GM23338 (cell line): ENCODE results near the gene COL4A5. TPM values are rescaled to one million over a fixed set of nuclear protein-coding genes. Genes with fewer than 3 reads are reported as not detected.

ENCODE experiments used
- ATAC-seq: fragments of 200-7000 bp; cut with Tn5 transposase; 3 replicates; pipeline ENCODE4 v1.9.1; 2020
- DNase-seq: peaks from one replicate; pipeline ENCODE4 v3.0.0-alpha.2; 2015; ENCODE audit warnings: low spot score
- H2AFZ ChIP-seq: fragments of 200-600 bp; sonication (generic); 2 replicates; pipeline ENCODE4 v1.8.0; 2016; ENCODE audit warnings: antibody characterized with exemption, mild to moderate bottlenecking, moderate library complexity
- H3F3A ChIP-seq: fragments of 200-600 bp; sonication (generic); replicated peaks from 2 replicates; pipeline ENCODE4 v1.8.0; 2017; ENCODE audit warnings: antibody characterized with exemption, mixed run types, low read depth
- H3K27ac ChIP-seq: fragments of 200-600 bp; sonication (generic); 2 replicates; pipeline ENCODE4 v1.6.1; 2016; ENCODE audit warnings: low read depth
- H3K27me3 ChIP-seq: fragments of 200-600 bp; sonication (generic); 2 replicates; pipeline ENCODE4 v1.8.0; 2016; ENCODE audit warnings: mild to moderate bottlenecking, mixed run types, moderate library complexity; ENCODE audit not compliant: insufficient read depth
- H3K36me3 ChIP-seq: fragments of 200-600 bp; sonication (generic); 2 replicates; pipeline ENCODE4 v1.8.0; 2016; ENCODE audit warnings: mild to moderate bottlenecking; ENCODE audit not compliant: insufficient read depth
- H3K4me1 ChIP-seq: fragments of 200-600 bp; sonication (generic); 2 replicates; pipeline ENCODE4 v1.8.0; 2016; ENCODE audit warnings: mild to moderate bottlenecking, moderate library complexity; ENCODE audit not compliant: insufficient read depth
- H3K4me2 ChIP-seq: fragments of 200-600 bp; sonication (generic); 2 replicates; pipeline ENCODE4 v1.7.1; 2017; ENCODE audit warnings: mixed run types
- H3K4me3 ChIP-seq: fragments of 200-600 bp; sonication (generic); 2 replicates; pipeline ENCODE4 v1.6.1; 2016; ENCODE audit warnings: mixed run types
- H3K79me2 ChIP-seq: fragments of 200-600 bp; sonication (generic); replicated peaks from 2 replicates; pipeline ENCODE4 v1.8.0; 2017; ENCODE audit warnings: mild to moderate bottlenecking; ENCODE audit not compliant: insufficient read depth
- H3K9me2 ChIP-seq: fragments of 200-600 bp; sonication (generic); 2 replicates; pipeline ENCODE4 v1.8.0; 2017; ENCODE audit not compliant: insufficient read depth
- H4K20me1 ChIP-seq: fragments of 200-600 bp; sonication (generic); replicated peaks from 2 replicates; pipeline ENCODE4 v1.8.0; 2017; ENCODE audit warnings: mild to moderate bottlenecking; ENCODE audit not compliant: insufficient read depth
- H3K27ac Mint-ChIP-seq: 2 replicates; pipeline ENCODE4 v1.8.0; 2020; ENCODE audit warnings: inconsistent platforms, mild to moderate bottlenecking, moderate library complexity, mixed read lengths
- H3K27me3 Mint-ChIP-seq: 3 replicates; pipeline ENCODE4 v1.8.0; 2022; ENCODE audit warnings: low read depth, mild to moderate bottlenecking, moderate library complexity, mixed read lengths, inconsistent platforms; ENCODE audit not compliant: insufficient read depth, poor library complexity
- H3K36me3 Mint-ChIP-seq: 3 replicates; pipeline ENCODE4 v1.8.0; 2021; ENCODE audit warnings: low read depth, mild to moderate bottlenecking, inconsistent platforms, moderate library complexity, mixed read lengths
- H3K4me1 Mint-ChIP-seq: 3 replicates; pipeline ENCODE4 v1.8.0; 2020; ENCODE audit warnings: mild to moderate bottlenecking, inconsistent platforms, mixed read lengths
- H3K4me3 Mint-ChIP-seq: 3 replicates; pipeline ENCODE4 v1.8.0; 2021; ENCODE audit warnings: moderate library complexity, mild to moderate bottlenecking, inconsistent platforms, mixed read lengths
- H3K9me3 Mint-ChIP-seq: 3 replicates; pipeline ENCODE4 v1.8.0; 2020; ENCODE audit warnings: moderate library complexity, mild to moderate bottlenecking, inconsistent platforms, mixed read lengths
- EZH2 ChIP-seq: fragments of 200-600 bp; sonication (generic); IDR thresholded peaks from one replicate; pipeline ENCODE4 v1.8.0; 2017; ENCODE audit warnings: antibody characterized with exemption, mild to moderate bottlenecking, low read depth; ENCODE audit not compliant: unreplicated experiment
- EZH2phosphoT487 ChIP-seq: fragments of 200-600 bp; sonication (generic); IDR thresholded peaks from one replicate; pipeline ENCODE4 v1.8.1; 2018; ENCODE audit warnings: antibody characterized with exemption; ENCODE audit not compliant: unreplicated experiment
- NANOG ChIP-seq: IDR thresholded peaks from 2 replicates; pipeline ENCODE4 v1.6.1; 2016; ENCODE audit warnings: antibody characterized with exemption, borderline replicate concordance
- POLR2AphosphoS5 ChIP-seq: IDR thresholded peaks from 2 replicates; pipeline ENCODE4 v1.6.1; 2016; ENCODE audit warnings: antibody characterized with exemption, low read depth
- STAT1 ChIP-seq: IDR thresholded peaks from one replicate; pipeline ENCODE4 v1.6.1; 2016; ENCODE audit warnings: antibody characterized with exemption; ENCODE audit not compliant: unreplicated experiment
- ZNF114 ChIP-seq: fragments of 250-450 bp; sonication (Bioruptor Pico); IDR thresholded peaks from 2 replicates; pipeline ENCODE4 v1.5.0; 2020; ENCODE audit warnings: mild to moderate bottlenecking, moderate library complexity
- ZNF331 ChIP-seq: fragments of 250-450 bp; sonication (Bioruptor Pico); IDR thresholded peaks from 2 replicates; pipeline ENCODE4 v1.5.0; 2020; ENCODE audit warnings: low read depth, mild to moderate bottlenecking, moderate library complexity
- polyA plus RNA-seq: library from polyadenylated mRNA; unstranded; fragments of >200 nt; fragmentation: Nextera tagmentation; extraction: Ambion mirVana; gene quantifications from 2 replicates; pipeline ENCODE4 v1.2.1, GENCODE V29; 2016
- total RNA-seq: library from RNA; depleted of rRNA; stranded (reverse); fragments of >200 nt; shearing (Covaris generic); gene quantifications from 2 replicates; pipeline ENCODE4 v1.2.3, GENCODE V29; 2014
- TF ChIP-seq, protein P1 (sequence below), 2 experiments: fragments of 200-600 bp in 1 of 2; sonication (generic) in 1 of 2; conservative IDR thresholded peaks; 2 replicates each; pipeline versions ENCODE4 v1.5.1 to v1.6.1; 2016 to 2017; ENCODE audit warnings: antibody characterized with exemption in 2 of 2, low read depth in 2 of 2, mild to moderate bottlenecking in 2 of 2, moderate library complexity in 1 of 2
- TF ChIP-seq, protein P2 (sequence below): IDR thresholded peaks from one replicate; pipeline ENCODE4 v1.6.1; 2018; ENCODE audit warnings: antibody characterized with exemption; ENCODE audit not compliant: unreplicated experiment
- TF ChIP-seq, protein P3 (sequence below): fragments of 250-450 bp; sonication (Bioruptor Pico); IDR thresholded peaks from 2 replicates; pipeline ENCODE4 v1.5.0; 2020; ENCODE audit warnings: mild to moderate bottlenecking, moderate library complexity
- TF ChIP-seq, protein P4 (sequence below): IDR thresholded peaks from 2 replicates; pipeline ENCODE4 v1.6.1; 2016; ENCODE audit warnings: antibody characterized with exemption

The COL4A5 gene
- total and polyA plus RNA-seq, 2 experiments from 2014 or later, result 15.5 to 48.1 TPM

DNA sequence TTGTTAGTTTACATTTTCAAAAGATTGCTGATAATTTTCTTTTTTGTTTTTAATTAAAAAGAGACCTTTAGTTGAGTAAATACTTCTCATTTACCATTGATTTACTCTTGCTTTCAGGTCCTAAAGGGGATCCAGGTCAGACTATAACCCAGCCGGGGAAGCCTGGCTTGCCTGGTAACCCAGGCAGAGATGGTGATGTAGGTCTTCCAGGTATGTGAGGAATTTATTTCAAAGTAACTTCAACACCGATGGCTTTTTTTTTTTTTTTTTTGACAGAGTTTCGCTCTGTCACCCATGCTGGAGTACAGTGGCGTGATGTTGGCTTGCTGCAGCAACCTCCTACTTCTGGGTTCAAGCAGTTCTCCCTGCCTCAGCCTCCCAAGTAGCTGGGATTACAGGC lies 161.6 kb downstream of the COL4A5 start (continued):
- TF ChIP-seq, protein P1, sequence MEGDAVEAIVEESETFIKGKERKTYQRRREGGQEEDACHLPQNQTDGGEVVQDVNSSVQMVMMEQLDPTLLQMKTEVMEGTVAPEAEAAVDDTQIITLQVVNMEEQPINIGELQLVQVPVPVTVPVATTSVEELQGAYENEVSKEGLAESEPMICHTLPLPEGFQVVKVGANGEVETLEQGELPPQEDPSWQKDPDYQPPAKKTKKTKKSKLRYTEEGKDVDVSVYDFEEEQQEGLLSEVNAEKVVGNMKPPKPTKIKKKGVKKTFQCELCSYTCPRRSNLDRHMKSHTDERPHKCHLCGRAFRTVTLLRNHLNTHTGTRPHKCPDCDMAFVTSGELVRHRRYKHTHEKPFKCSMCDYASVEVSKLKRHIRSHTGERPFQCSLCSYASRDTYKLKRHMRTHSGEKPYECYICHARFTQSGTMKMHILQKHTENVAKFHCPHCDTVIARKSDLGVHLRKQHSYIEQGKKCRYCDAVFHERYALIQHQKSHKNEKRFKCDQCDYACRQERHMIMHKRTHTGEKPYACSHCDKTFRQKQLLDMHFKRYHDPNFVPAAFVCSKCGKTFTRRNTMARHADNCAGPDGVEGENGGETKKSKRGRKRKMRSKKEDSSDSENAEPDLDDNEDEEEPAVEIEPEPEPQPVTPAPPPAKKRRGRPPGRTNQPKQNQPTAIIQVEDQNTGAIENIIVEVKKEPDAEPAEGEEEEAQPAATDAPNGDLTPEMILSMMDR (conservative IDR thresholded peaks at IDR 0.05; ENCODE audit: low read depth in 2 of 2), result no peak
- no peak for TF ChIP-seq POLR2AphosphoS5
- no peak for TF ChIP-seq STAT1

DNA sequence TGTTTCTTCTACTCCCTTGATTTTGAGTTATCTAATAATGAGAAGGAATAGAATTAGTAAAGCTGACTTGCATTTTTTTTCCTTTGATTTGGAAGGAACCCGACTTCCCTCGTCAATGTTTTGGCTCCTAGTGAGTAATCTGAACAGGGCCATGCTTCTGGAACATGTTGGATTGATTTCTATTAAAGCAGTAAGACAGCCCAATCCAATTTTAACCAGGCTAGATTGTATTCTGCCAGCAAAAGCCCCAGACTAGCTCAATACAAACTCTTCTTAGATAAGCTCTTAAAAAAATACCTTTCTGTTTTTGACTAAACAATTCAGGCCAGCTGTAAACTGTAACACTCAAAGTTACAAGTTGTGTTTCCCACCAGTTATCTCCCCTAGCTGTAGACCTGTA lies 170.5 kb downstream of the COL4A5 start:
- Histone ChIP-seq H3K27me3 (no peaks in the 10 kb centered on the region), H4K20me1 (no peaks in the 10 kb centered on the region), H3K4me1 (no peaks in the 10 kb centered on the region), H3K36me3 (no peaks in the 10 kb centered on the region), H3K4me2 (no peak overlapping the region), H2AFZ (no peak overlapping the region), H3K27ac (no peak overlapping the region), H3K79me2 (no peaks in the 10 kb centered on the region), H3K9me2 (no peaks in the 10 kb centered on the region), H3F3A (no peaks in the 10 kb centered on the region), H3K4me3 (no peak overlapping the region)
- no peak for DNase-seq
- H3K4me3 Mint-ChIP-seq, result no peak overlapping the region
- H3K27ac Mint-ChIP-seq, result no peak overlapping the region
- no peaks in the 10 kb centered on the region for H3K4me1 Mint-ChIP-seq
- H3K9me3 Mint-ChIP-seq, result no peaks in the 10 kb centered on the region
- ATAC-seq, result no peak
- H3K27me3 Mint-ChIP-seq, result no peaks in the 10 kb centered on the region
- H3K36me3 Mint-ChIP-seq, result peaks cover under 1% of the 10 kb centered on the region; the same call in 2 of the 3 replicates
- TF ChIP-seq STAT1, result no peak
- TF ChIP-seq EZH2phosphoT487, result no peak
- TF ChIP-seq EZH2, result no peak
- TF ChIP-seq, protein P2, sequence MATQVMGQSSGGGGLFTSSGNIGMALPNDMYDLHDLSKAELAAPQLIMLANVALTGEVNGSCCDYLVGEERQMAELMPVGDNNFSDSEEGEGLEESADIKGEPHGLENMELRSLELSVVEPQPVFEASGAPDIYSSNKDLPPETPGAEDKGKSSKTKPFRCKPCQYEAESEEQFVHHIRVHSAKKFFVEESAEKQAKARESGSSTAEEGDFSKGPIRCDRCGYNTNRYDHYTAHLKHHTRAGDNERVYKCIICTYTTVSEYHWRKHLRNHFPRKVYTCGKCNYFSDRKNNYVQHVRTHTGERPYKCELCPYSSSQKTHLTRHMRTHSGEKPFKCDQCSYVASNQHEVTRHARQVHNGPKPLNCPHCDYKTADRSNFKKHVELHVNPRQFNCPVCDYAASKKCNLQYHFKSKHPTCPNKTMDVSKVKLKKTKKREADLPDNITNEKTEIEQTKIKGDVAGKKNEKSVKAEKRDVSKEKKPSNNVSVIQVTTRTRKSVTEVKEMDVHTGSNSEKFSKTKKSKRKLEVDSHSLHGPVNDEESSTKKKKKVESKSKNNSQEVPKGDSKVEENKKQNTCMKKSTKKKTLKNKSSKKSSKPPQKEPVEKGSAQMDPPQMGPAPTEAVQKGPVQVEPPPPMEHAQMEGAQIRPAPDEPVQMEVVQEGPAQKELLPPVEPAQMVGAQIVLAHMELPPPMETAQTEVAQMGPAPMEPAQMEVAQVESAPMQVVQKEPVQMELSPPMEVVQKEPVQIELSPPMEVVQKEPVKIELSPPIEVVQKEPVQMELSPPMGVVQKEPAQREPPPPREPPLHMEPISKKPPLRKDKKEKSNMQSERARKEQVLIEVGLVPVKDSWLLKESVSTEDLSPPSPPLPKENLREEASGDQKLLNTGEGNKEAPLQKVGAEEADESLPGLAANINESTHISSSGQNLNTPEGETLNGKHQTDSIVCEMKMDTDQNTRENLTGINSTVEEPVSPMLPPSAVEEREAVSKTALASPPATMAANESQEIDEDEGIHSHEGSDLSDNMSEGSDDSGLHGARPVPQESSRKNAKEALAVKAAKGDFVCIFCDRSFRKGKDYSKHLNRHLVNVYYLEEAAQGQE, result no peak
- no peak for TF ChIP-seq ZNF331 (CRISPR knock-in tag)
- TF ChIP-seq, protein P3, sequence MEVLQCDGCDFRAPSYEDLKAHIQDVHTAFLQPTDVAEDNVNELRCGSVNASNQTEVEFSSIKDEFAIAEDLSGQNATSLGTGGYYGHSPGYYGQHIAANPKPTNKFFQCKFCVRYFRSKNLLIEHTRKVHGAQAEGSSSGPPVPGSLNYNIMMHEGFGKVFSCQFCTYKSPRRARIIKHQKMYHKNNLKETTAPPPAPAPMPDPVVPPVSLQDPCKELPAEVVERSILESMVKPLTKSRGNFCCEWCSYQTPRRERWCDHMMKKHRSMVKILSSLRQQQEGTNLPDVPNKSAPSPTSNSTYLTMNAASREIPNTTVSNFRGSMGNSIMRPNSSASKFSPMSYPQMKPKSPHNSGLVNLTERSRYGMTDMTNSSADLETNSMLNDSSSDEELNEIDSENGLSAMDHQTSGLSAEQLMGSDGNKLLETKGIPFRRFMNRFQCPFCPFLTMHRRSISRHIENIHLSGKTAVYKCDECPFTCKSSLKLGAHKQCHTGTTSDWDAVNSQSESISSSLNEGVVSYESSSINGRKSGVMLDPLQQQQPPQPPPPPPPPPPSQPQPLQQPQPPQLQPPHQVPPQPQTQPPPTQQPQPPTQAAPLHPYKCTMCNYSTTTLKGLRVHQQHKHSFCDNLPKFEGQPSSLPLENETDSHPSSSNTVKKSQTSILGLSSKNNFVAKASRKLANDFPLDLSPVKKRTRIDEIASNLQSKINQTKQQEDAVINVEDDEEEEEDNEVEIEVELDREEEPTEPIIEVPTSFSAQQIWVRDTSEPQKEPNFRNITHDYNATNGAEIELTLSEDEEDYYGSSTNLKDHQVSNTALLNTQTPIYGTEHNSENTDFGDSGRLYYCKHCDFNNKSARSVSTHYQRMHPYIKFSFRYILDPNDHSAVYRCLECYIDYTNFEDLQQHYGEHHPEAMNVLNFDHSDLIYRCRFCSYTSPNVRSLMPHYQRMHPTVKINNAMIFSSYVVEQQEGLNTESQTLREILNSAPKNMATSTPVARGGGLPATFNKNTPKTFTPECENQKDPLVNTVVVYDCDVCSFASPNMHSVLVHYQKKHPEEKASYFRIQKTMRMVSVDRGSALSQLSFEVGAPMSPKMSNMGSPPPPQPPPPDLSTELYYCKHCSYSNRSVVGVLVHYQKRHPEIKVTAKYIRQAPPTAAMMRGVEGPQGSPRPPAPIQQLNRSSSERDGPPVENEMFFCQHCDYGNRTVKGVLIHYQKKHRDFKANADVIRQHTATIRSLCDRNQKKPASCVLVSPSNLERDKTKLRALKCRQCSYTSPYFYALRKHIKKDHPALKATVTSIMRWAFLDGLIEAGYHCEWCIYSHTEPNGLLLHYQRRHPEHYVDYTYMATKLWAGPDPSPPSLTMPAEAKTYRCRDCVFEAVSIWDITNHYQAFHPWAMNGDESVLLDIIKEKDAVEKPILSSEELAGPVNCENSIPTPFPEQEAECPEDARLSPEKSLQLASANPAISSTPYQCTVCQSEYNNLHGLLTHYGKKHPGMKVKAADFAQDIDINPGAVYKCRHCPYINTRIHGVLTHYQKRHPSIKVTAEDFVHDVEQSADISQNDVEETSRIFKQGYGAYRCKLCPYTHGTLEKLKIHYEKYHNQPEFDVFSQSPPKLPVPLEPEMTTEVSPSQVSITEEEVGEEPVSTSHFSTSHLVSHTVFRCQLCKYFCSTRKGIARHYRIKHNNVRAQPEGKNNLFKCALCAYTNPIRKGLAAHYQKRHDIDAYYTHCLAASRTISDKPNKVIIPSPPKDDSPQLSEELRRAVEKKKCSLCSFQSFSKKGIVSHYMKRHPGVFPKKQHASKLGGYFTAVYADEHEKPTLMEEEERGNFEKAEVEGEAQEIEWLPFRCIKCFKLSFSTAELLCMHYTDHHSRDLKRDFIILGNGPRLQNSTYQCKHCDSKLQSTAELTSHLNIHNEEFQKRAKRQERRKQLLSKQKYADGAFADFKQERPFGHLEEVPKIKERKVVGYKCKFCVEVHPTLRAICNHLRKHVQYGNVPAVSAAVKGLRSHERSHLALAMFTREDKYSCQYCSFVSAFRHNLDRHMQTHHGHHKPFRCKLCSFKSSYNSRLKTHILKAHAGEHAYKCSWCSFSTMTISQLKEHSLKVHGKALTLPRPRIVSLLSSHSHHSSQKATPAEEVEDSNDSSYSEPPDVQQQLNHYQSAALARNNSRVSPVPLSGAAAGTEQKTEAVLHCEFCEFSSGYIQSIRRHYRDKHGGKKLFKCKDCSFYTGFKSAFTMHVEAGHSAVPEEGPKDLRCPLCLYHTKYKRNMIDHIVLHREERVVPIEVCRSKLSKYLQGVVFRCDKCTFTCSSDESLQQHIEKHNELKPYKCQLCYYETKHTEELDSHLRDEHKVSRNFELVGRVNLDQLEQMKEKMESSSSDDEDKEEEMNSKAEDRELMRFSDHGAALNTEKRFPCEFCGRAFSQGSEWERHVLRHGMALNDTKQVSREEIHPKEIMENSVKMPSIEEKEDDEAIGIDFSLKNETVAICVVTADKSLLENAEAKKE (CRISPR knock-in tag), result no peak
- no peak for TF ChIP-seq NANOG
- TF ChIP-seq, protein P4, sequence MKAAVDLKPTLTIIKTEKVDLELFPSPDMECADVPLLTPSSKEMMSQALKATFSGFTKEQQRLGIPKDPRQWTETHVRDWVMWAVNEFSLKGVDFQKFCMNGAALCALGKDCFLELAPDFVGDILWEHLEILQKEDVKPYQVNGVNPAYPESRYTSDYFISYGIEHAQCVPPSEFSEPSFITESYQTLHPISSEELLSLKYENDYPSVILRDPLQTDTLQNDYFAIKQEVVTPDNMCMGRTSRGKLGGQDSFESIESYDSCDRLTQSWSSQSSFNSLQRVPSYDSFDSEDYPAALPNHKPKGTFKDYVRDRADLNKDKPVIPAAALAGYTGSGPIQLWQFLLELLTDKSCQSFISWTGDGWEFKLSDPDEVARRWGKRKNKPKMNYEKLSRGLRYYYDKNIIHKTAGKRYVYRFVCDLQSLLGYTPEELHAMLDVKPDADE, result no peak
- TF ChIP-seq ZNF114 (CRISPR knock-in tag), result no peak
- no peak for TF ChIP-seq POLR2AphosphoS5
